GM11168 (cell line): Measurements from ENCODE around the gene UBN1.

ENCODE experiments used
- in situ Hi-C: fragments of 300-500 bp; cut with MboI; formaldehyde crosslinking; loops from one replicate; pipeline ENCODE4 v1.12.0; 2022; ENCODE audit warnings: low sequenced_read_pairs; ENCODE audit not compliant: unreplicated experiment

The UBN1 gene

DNA sequence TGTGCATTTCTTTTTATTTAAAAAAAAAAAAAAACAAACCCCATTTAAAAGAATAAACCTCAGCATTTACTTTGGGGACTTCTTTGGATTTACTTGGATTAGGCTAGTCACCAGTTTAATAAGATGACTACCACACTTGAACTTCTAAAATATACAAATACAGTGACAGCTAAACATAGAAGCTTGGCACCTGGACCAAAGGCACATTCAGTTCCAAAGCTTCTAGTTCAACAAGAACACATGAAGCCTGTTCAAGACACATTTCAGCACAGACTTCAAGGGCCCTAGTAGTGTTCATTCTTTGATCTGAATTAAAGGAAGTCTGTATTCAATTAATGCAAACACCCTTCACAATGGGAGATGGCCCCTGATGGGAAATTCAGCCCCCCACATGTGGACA lies 33.2 kb upstream of the UBN1 start:
- in situ Hi-C loops = no loop called here

DNA sequence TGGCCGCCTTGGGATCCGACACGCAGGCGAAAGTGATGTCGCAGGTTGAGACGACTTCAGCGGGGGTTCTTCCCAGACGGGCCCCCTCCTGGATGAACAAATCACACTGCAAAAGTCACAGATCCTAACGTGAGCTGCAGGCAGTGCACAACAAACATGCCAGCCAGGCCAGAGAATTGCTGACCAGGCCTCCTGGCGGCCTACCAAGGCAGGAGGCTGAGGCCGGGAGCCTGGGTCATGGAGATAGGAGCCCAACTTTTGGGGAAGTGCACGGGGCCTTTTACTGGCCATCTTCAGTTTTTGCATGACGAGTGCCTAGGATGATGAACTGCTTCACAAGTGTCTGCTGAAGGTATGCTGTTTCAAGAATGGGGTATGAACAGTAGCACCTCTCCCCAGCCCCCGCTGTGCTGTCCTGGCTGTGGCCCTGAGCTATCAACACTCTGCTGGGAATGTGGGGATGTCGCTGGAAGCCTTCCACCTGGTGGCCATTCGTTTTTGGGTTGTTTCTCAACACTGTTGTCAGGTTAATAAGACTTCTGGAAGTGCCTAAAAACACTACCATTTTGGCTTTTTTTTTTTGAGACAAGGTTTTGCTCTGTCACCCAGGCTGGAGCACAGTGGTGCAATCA lies 32.6 kb upstream of the UBN1 start:
- in situ Hi-C loops = no loop called here

DNA sequence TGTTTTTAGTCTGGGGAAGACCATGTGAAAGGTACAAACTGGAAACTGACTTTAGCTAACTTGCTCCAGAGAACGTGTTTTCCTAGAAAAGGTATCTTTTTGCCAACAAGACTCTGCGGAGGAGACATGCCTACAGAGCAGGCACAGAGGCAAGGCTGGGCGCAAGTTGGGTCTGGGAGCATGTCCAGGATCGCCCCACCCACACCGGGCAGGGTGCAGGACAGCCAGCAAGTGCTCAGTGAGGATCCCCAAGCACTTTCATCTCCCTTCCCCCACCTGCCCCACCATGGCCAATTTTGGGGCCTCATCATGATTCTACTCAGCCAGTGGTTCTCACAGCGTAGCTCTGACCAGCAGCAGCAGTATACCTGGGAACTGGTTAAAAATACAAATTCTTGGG lies 26.6 kb upstream of the UBN1 start:
- in situ Hi-C loops = no loop called here

DNA sequence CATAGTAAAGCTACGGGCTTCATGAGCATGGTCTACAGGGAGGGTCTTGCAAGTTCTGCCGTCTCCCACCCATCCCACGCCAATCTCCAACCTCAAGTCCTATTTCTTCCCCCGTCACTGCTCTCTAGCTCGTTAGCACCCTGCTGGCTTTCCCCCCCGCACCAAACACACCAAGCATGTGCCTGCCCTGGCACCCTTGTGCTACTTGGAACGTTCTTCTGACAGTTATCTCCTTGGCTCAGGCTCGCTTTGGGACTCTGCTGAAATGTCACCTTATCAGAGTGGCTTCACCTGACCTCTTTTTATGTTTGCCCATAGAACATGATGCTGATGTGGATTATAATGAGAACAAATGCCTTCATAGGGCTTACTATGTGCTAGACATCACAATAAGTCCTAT lies 22.1 kb upstream of the UBN1 start:
- in situ Hi-C loops = no loop called here

DNA sequence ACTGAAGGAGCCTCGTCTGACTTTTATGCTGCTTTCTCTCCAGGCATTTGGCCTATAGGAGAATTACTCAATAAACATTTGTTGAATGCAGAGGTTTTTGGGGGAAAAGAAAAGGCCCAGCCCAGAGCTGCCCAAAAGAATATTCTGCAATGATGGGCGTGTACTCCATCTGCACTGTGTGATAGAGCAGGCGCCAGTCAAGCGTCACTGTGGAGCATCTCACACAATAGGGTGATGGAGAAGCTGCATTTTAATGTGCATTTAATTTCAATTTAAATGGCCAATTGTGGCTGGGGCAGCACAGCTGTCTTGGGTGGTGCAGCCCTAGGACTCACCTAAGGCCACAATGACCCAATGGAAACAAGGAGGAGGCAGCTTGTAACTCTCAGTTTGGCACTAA lies 20.8 kb upstream of the UBN1 start:
- in situ Hi-C loops = no loop called here

DNA sequence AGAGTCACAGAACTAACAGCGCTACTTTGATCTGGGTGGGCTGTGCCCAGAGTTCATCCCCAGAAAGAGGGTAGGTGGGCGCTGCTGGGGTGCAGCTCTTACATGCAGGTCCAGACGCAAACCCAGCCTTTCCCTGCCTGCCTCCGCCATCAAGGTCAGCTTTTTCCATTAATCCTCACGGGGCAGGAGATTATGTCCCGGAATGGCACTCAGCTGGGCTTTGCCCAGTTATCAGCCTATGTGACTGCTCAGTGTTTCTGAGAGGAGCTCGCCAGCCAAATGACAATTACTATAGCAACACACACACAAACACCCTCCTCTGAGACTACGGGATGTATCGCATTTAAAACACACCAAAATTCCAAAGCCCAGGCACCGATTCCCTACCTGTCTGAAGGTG lies 20.3 kb upstream of the UBN1 start:
- in situ Hi-C loops = no loop called here

DNA sequence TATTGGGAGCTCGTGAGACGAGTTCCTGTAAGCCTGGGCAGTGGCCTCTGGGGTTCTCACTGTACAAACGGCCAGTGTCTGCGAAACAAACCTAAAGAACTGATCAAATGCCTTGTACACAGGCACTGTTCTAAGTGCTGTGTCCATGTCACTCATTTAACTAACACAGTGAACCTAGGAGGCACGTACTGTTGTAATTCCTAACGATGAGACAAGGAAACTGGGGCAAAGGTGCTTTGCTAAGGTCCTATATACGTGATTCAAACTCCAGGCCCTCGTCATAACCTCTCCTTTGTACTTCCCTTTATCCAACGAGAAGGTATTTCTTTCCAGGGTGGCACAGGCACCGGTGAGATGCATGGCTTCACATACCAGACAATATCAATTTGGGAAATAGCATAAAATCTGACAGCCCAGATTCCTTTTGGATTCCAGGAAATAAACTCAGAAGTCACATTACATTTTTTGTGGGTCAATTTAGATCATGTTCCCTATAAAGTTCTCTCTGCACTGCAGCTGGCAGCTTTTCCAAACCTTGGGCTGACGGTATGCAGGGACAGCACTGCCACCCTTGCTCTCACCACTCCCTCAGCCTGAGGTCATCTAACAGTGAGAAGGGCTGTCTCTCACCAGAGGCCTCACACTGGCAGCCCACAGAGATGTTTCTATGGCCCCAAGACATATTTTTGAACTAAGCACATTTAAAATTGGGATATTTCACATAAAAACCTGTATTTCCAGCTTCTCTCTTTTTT lies 18.5 kb upstream of the UBN1 start:
- in situ Hi-C loops = no loop called here

DNA sequence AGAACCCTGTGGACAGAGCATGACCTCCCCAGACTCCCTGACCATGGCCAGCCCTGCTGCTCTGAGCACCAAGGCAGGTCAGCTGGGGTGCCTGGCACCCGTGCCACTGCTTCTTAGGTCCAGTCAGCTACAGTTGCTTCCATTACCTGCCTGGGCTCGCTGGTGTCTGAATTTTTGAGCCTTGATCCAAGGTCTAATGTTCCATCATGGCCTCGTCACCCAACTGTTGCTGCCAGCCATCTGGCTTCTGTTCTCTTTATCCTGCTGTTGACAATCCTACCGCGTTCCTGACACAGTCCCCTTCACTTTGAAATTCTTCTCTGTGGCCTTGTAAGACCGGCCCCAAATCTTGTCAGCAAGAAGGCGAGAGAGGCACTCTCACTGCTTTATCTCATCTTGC lies 16.9 kb upstream of the UBN1 start:
- in situ Hi-C loops = no loop called here

DNA sequence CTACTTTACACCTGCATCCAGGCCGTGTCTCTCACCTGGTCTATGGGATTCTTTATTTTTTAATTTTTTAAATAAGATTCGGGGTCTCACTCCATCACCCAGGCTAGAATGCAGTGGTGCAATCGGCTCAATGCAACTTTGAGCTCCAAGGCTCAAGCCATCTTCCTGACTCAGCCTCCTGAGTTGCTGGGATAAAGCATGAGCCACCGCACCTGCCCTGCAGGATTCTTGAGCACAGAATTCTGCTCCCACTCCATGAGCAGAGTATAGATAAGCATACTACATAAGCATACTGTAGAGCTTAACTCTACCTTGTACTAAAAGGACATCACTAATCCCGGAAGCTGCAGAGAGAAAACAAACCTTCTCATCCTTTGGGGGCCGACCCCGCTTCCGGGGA lies 15.7 kb upstream of the UBN1 start:
- in situ Hi-C loops = no loop called here

DNA sequence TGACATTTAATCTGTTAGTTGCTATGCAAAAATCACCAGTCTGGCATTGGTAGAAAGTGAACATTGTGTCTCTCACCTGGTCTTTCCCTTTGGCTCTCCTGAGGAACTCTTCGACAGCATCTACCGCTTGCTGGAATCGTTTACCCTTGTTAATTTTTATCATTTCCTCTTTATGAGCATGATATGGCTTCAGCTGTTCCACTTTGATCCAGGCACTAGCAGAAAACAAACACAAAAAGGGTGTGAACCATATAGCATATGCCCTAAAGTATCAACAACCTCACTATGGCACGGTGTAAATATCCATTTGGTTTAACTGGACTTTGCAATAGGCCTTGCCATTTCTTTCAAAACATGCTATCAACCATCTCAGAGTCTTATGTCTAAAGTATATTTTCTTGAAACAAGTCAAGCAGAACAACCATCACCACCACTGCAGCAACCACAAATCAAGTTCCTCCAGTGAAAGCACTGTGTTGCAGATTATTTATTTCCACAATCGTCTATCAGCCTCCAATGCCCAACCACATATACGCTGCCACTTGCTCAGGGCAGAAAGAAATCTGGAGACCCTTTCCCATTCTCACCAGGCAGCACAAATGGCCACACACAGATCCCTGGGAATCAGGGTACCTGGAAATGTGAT lies 14.5 kb upstream of the UBN1 start:
- in situ Hi-C loops = no loop called here

DNA sequence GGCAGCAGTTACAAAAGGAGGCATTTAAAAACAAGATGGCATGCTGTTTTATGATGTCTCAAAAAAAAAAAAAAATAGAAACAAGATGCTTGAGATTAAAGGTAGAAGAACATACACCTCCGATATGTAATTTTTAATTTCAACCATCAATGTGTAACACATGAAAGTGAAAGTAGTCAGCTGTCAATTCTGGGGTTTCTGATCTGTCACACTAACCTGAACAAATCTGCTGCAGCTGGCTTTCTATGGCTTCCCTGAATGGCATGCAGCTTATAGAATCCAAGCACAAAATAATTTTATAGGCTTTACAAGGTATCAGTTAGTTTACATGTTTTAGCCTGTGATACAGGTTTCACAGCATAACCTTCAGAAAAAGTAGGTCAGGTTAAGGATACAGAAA lies 13.7 kb upstream of the UBN1 start:
- in situ Hi-C loops = no loop called here

DNA sequence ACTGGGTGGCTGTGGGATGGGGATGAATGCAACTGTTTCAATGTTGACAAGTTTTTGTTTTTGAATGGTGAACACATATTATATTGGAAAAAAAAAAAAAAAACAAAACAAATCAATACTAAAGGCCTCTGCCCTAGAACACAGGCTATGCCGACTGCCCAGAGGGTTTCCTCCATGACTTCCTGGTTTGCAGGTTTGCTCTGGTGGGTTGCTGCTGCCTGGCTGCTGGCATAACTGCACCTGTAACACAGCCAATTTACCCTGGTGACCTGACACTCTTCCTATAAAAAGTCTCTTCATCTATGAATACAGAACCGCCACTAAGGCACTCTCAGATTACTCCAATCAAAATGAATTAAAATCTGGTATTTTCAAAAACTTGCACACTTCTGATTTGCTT lies 10.6 kb upstream of the UBN1 start:
- in situ Hi-C loops = no loop called here

DNA sequence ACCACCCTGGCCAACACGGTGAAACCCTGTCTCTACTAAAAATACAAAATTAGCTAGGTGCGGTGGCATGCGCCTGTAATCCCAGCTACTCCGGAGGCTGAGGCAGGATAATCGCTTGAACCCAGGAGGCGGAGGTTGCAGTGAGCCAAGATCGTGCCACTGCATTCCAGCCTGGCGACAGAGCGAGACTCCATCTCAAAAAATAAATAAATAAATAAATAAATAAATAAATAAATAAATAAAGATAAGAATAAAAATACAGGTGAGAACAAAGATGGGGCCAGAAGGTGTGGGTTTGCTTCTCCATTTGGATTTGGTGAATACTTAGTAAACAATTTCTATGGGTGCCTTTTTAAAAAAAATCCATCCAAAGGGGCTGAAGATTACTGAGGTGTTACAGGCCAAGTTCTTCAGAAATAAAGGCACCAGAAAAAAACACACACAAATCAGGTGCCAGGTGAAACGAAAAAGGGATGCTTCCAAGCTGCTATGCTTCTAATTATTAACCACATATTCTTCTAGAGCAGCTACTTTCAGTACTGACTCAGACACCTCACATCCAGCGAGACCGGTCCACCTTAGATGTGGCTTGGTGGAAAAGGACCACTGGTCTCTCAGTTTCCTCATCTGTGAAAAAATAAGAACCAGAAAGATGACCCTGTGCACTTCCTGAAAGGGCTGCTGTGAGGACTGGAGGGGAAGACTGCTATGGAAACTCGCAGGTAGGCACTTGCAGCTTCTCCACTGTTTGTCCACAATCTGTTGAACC lies 9.4 kb upstream of the UBN1 start:
- in situ Hi-C loops = no loop called here

DNA sequence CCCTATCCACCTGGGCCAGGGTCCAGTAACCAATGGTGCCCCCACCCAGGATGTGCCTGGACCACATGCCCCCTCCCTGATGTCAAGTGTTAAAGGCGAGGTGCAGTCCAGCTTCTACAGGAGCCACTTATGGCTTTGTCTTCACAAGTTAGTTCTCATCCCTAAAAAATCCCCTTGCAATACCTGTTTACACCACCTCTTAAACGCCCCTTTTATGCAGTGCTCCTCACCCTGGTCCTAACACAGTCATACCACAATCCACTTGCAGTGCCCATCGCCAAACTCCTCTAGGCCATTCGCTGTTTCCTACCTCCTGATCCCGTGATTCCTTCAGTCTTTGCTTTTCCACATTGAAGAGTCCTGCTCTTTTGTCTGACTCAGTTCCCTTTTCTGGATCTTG lies 7.3 kb upstream of the UBN1 start:
- in situ Hi-C loops = no loop called here

DNA sequence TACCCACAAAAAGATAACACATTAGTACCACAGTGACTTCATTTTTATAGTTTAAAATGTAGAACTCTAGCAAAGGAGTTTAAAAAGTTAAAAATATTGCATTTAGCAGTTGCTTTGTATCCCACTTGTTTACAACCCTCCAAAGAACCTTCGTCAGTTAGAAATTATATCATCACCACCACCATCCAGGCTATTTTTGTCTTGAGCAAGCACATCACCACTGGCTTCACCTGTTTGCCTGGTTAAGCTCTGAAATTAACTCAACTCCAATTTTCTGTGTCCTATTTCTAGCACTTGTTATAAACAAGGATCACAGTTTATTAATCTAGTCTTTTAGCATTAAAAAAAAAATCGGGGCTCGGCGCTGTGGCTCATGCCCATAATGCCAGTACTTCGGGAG lies 6.3 kb upstream of the UBN1 start:
- in situ Hi-C loops = no loop called here

DNA sequence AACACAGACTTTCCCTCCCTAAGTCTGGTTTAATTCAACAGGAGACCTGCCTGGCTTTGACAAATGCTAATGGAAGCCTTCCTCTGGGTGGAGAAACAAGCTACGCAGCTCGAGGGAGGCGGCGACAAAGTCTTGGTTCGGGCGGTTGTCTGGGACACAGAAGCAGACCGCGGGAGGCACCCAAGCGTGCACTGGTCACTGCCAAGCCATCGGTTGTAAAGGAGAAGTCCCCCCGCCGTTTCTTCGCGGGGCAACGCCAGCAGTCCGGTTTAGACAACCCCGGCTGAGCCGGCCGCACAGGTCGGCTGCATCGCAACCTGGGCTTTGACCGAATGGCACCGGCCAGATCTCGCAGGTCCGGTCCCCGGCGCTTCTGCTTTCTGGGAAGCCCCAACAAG lies 779 bp upstream of the UBN1 start:
- in situ Hi-C loops = no loop called here

DNA sequence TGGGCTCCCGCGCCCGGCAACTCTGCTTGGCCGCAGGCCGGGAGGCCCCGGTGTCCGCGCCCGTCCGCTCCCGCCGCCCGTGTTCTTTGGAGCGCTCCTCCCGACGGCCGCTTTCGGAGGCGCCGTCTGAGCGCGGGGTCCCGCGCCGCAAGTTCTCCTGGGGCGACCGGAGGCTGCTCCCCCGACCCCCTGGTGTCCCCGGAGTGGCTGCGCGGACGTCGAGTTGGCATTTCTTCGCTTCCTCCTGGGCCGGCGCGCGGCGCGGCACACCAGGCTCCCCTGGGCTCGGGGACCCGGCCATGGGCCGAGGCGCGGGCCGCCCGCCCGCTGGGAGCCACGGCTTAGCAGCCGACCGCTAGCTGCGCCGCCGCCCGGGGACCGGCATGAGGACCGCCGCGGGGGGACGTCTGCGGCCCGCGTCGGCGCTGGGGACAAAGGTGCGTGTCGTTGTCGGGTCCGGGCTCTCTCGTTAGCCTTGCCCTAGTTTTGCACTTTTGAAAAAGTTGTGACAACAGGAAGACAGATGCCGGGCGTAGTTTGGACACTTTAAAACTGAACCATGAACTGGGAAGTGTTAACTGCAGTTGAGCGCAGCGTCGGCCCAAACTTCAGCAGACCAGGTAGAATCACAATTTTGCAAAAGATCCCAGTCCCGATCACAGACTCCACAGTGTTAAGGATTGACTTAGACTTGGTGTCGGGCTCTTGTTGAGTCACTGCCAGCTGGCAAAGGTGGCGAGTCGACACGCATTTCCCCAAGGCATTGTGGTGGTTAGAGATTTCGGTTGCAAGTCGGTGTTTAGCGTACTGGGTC lies 700 bp downstream of the UBN1 start:
- in situ Hi-C loops = no loop called here

DNA sequence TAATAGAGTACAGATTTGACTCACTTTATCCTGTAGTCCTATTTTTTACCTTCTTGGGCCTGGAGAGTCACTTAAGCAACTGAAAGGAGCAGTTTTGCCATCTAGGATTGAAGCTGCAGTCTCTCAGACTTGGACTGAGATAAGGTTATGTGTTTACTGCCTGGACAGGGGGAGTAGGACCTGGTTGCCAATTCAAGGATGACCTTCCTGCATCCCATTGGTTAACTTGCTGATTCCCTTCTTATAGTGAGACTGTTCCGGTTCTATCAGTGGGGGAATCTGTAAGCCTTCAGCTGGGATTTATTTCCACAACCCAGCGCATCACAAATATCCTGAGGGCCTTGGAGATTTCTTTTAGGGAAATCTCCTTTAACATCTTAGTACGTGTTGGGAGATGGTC lies 2.9 kb downstream of the UBN1 start:
- in situ Hi-C loops = no loop called here

DNA sequence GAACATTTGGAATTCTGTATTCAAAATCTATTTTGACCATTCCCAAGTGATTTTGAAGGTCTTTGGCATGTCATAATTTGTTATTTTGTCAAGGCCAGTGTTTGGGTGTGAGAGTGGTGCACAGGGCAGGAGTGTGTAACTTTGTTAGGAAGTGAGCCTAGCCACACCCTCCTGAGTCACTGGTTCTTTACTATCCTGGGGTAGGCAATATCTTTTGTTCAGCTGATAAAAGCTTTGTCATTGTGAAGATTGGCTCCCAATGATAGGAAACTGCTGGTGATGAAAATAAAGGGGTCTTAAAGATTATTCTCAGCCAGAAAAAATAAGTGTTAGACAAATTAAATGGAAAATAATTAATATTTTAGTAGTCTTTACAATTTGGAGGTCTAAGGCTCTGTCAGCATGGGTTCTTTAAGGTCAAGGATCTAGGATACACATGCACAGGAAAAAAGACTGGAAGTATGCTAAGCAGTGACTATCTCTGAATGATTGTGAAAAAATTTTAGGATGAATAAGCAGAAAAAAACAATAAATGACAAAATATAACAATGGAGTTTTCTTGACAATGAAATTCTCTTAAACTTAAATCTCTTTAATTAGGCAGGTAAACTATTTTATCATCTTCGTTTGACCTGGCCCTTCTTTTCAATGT lies 5.1 kb downstream of the UBN1 start:
- in situ Hi-C loops = no loop called here

DNA sequence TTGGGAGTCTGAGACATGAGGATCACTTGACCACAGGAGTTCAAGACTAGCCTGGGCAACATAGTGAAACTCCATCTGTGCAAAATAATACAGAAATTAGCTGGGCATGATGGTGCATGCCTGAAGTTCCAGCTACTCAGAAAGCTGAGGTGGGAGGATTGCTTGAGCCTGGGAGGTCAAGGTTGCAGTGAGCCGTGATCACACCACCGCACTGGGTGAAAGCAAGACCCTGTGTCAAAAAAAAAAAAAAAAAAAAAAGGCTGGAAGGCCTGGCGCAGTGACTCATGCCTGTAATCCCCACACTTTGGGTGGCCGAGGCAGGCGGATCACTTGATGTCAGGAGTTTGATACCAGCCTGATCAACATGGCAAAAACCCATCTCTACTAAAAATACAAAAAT lies 8.1 kb downstream of the UBN1 start:
- in situ Hi-C loops = no loop called here
